Right cardiac atrium (tissue), 5 donors: Measurements from ENCODE around the gene ACTR8. TPM values are rescaled to one million over a fixed set of nuclear protein-coding genes. Genes with fewer than 3 reads are reported as not detected.
"Not testable (repeated sequence)": the region's sequence is repeated elsewhere in the genome, so short reads cannot be mapped to it uniquely, and the experiment has no call there.

Experiments
- ATAC-seq, 2 donors: fragments of 200-7000 bp; cut with Tn5 transposase; one replicate each; pipeline versions ENCODE4 v1.8.0 to v1.9.1; 2020; ENCODE audit warnings: moderate library complexity in 2 of 2, mild to moderate bottlenecking in 1 of 2
- DNase-seq, 3 donors: peaks; one replicate each; pipeline ENCODE4 v3.0.0-alpha.2; 2020
- H3K27ac ChIP-seq: one replicate; pipeline ENCODE4 v1.5.1; 2013; ENCODE audit warnings: mild to moderate bottlenecking, low read length, control low read depth, moderate library complexity
- H3K27me3 ChIP-seq: one replicate; pipeline ENCODE4 v1.6.1; 2013; ENCODE audit not compliant: control insufficient read depth, insufficient read depth
- H3K4me1 ChIP-seq: one replicate; pipeline ENCODE4 v1.6.1; 2013; ENCODE audit warnings: low read length; ENCODE audit not compliant: control insufficient read depth, insufficient read depth
- H3K4me3 ChIP-seq: one replicate; pipeline ENCODE4 v1.5.1; 2013; ENCODE audit warnings: low read length, control low read depth
- H3K9me3 ChIP-seq: one replicate; pipeline ENCODE4 v1.6.1; 2013; ENCODE audit warnings: low read length; ENCODE audit not compliant: control insufficient read depth
- WGBS: extraction: QIAGEN DNeasy Blood & Tissue Kit; methylation state at CpG from one replicate; pipeline ENCODE4 v1.1.7; 2013; 5-methylcytosine and 5-hydroxymethylcytosine counted together
- intact Hi-C, 4 donors: fragments of 100-400 bp; cut with DNase I; formaldehyde crosslinking; loops; one replicate each; pipeline versions ENCODE4 v1.11.0 to v1.14.0; 2022 to 2023
- long read RNA-seq, 4 donors: library from polyadenylated mRNA; unstranded; transcript quantifications; one replicate each; pipeline ENCODE4 v2.0.0, GENCODE V29; 2020 to 2021
- polyA plus RNA-seq: library from polyadenylated mRNA; stranded (reverse); fragments of 200-250 nt; gene quantifications from one replicate; pipeline ENCODE4 v1.2.3, GENCODE V29; 2013
- total RNA-seq, 4 donors: library from RNA; stranded (reverse); fragmentation: NEBNext Ultra II Directional; extraction: Animal tissue kit (Norgen Biotek cat#: 25700); gene quantifications; one replicate each; pipeline ENCODE4 v1.2.1, GENCODE V29; 2021
- donor health status: healthy with polysubstance abuse.
- donor health status: DM: no; HTN: yes; CAD: no.
- donor health status: DM: no; HTN: no; CAD: no.
- donor health status: DM: no; HTN: yes; CAD: no; lungs with severe emphysema.
- donor health status: DM: yes; HTN: yes; CAD: no.

ACTR8 gene, protein sequence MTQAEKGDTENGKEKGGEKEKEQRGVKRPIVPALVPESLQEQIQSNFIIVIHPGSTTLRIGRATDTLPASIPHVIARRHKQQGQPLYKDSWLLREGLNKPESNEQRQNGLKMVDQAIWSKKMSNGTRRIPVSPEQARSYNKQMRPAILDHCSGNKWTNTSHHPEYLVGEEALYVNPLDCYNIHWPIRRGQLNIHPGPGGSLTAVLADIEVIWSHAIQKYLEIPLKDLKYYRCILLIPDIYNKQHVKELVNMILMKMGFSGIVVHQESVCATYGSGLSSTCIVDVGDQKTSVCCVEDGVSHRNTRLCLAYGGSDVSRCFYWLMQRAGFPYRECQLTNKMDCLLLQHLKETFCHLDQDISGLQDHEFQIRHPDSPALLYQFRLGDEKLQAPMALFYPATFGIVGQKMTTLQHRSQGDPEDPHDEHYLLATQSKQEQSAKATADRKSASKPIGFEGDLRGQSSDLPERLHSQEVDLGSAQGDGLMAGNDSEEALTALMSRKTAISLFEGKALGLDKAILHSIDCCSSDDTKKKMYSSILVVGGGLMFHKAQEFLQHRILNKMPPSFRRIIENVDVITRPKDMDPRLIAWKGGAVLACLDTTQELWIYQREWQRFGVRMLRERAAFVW
- 10 to 100 TPM; 31.5 to 47.9 (median 36.9) TPM for total RNA-seq
- 13.4 TPM for polyA plus RNA-seq
- long read RNA-seq, donor 1, transcript ACTR8-201 (13 exons, 3,629 nt) = major isoform, 28 of 40 reads
- long read RNA-seq, donor 1, partial matches to known transcripts = 2 of 40 reads
- long read RNA-seq, donor 1, other reads (novel, unspliced or antisense) = 10 of 40 reads
- long read RNA-seq, donor 2, transcript ACTR8-201 (13 exons, 3,629 nt) = major isoform, 12 of 20 reads
- long read RNA-seq, donor 2, partial matches to known transcripts = 5 of 20 reads
- long read RNA-seq, donor 2, other reads (novel, unspliced or antisense) = 3 of 20 reads
- long read RNA-seq, donor 3, transcript ACTR8-201 (13 exons, 3,629 nt) = major isoform, 77 of 102 reads
- long read RNA-seq, donor 3, partial matches to known transcripts = 3 of 102 reads
- long read RNA-seq, donor 3, other reads (novel, unspliced or antisense) = 22 of 102 reads
- long read RNA-seq, donor 4, transcript ACTR8-201 (13 exons, 3,629 nt) = major isoform, 14 of 24 reads
- long read RNA-seq, donor 4, partial matches to known transcripts = 6 of 24 reads
- long read RNA-seq, donor 4, other reads (novel, unspliced or antisense) = 4 of 24 reads

DNA sequence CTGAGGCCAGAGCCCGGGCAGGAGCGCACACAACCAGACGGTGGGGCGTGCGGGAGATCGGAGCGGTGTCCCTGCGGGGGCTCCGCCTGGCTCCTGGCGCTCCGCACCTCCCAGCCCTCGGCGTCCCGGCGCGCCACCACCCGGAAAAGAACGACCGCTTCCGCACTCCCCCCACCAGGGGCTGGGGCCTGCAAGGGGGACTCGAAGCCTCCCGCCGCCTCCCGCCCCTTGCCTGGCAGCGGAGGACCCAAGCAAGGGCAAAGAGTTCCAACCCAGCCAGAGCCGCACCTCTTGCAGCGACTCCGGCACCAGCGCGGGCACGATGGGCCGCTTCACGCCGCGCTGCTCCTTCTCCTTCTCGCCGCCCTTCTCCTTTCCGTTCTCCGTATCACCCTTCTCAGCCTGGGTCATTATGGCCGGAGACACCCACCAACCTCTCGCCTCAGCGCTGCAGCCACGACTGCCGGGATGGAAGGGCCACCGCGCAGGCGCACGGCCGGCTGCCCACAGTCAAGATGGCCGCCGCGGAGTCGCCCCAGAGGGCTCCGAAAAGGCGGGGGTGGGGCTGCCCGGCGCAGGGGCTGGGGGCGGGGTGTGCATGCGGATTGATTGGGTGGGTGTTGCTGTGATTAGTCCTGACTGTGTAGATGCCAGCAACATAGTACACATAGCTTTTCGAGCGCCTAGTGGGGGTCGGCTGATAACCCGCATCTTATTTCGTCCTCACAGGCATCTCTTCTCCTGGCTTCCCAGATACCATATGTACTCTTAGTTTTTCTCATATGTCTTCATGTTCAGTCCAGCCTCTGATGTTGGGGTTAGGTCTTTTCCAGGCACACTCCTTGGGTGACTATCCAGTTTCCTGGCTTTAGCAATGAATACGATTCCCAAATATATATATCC, at the start of gene ACTR8:
TSS of gene ACTR8 (minus strand) at position 462 of the 903 bp plus-strand sequence. CDS start at position 411, 51 bp downstream.
- peak; percentile 88 to 96 (median 95) for DNase-seq
- Histone ChIP-seq H3K4me1 (peaks cover 7% of the 10 kb centered on the region), H3K27me3 (no peaks in the 10 kb centered on the region), H3K4me3 (peak within 1 kb of the TSS; percentile 77), H3K27ac (peak within 1 kb of the TSS; percentile 87), H3K9me3 (no peaks in the 10 kb centered on the region)
- intact Hi-C loops = no loop called here
- peak; percentile 99 for ATAC-seq
- WGBS = under 1% methylated on average over 65 of the region's 65 CpGs

DNA sequence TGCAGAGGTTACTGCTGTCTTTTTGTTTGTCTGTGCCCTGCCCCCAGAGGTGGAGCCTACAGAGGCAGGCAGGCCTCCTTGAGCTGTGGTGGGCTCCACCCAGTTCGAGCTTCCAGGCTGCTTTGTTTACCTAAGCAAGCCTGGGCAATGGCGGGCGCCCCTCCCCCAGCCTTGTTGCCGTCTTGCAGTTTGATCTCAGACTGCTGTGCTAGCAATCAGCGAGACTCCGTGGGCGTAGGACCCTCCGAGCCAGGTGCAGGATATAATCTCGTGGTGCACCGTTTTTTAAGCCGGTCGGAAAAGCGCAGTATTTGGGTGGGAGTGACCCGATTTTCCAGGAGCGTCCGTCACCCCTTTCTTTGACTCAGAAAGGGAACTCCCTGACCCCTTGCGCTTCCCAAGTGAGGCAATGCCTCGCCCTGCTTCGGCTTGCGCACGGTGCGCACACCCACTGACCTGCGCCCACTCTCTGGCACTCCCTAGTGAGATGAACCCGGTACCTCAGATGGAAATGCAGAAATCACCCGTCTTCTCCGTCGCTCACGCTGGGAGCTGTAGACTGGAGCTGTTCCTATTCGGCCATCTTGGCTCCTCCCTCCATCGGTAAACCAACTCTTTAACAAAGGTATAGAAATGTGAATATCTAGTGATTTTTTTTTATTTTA, 45.4 kb upstream of the ACTR8 start:
- ATAC-seq, H3K9me3 ChIP-seq, DNase-seq, H3K27ac ChIP-seq, H3K4me3 ChIP-seq, H3K4me1 ChIP-seq, H3K27me3 ChIP-seq, intact Hi-C loops: not testable (repeated sequence)
- 79% methylated on average over 29 of the region's 30 CpGs for WGBS

DNA sequence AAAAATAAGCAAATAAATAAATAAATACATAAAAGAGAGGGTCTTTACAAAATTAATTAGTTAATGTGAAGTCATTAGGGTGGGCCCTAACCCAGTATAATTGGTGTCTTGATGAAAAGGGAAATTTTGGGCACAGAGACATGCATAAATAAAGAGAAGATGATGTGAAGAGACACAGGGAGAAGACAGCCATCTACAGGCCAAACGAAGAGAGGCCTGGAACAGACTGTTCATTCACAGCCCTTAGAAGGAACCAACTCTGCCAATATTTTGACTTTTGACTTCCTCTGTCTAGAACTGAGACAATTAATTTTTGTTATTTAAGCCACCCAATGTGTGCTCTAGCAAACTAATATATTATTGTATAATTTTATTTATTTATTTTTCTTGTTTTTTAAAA, 39.3 kb upstream of the ACTR8 start:
- ATAC-seq = no peak
- Histone ChIP-seq H3K9me3 (no peaks in the 10 kb centered on the region), H3K27ac (no peak overlapping the region), H3K4me3 (no peak overlapping the region), H3K27me3 (no peaks in the 10 kb centered on the region), H3K4me1 (no peaks in the 10 kb centered on the region)
- 33% methylated on average over 1 of the region's 1 CpG for WGBS
- DNase-seq = no peak
- intact Hi-C loops = no loop called here

DNA sequence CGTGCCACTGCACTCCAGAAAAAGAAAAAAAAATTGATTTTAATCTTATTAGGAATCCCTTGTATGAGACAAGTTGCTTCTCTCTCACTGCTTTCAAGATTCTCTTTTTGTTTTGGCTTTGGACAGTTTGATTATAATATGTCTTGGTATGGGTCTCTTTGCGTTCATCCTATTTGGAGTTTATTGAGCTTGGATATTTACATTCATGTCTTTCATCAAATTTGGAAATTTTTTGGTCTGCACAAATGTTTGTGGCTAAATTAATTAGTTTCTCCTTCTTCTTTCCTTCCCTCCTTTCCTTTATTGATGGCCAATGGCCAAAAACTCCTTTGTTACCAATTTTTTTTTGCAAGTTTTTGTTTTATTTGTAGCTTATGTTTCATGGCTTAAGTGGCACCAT, 37.8 kb upstream of the ACTR8 start:
- no peaks in the 10 kb centered on the region for H3K9me3 ChIP-seq
- WGBS = 94% methylated on average over 2 of the region's 2 CpGs
- H3K27me3 ChIP-seq = no peaks in the 10 kb centered on the region
- no peaks in the 10 kb centered on the region for H3K4me1 ChIP-seq
- ATAC-seq (no peak), DNase-seq (no peak)
- H3K4me3 ChIP-seq = no peak overlapping the region
- intact Hi-C loops = no loop called here
- H3K27ac ChIP-seq = no peak overlapping the region

DNA sequence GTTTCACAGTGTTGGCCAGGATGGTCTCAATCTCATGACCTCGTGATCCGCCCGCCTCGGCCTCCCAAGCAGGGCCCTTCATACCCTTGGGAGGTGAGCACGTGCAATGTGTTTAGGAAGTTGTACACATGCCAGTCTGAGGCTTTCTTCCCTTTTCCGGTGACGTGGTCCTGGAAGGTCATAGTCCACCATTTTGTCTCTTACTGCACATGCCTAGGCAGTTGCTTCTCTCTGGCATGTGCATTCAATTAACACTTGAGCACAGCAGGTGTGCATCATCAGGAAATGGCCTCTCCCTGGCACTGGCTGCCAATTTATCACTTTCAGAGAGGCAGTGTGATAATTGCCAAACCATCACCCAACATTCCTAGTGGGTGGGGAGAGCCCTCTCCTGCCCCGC, 31.4 kb upstream of the ACTR8 start:
- intact Hi-C loops = no loop called here

DNA sequence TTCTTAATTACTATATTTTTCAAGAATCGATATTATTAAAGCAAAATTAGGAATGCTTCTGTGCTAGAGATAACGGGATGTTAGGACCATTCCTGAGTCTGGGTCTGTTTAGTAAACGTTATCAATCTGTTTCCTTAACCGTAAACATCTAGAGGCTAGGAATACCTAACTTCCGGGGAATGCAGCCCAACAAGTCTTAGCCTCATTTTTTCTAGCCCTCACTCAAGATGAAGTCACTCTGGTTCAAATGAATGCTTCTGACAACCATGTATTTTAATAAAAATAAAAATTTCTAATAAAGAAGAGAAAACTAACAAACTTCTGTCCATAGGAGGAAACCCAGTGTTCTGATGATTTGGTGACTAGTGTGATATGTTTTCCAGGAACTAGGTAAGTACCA, 20.8 kb upstream of the ACTR8 start:
- intact Hi-C loops = no loop called here
- WGBS = 70% methylated on average over 5 of the region's 5 CpGs
- ATAC-seq (no peak), DNase-seq (no peak)
- no peak overlapping the region for H3K4me3 ChIP-seq
- no peaks in the 10 kb centered on the region for H3K9me3 ChIP-seq
- H3K27me3 ChIP-seq = no peaks in the 10 kb centered on the region
- H3K4me1 ChIP-seq = no peaks in the 10 kb centered on the region
- H3K27ac ChIP-seq = no peak overlapping the region

More for the DNA sequence above, 31.4 kb upstream of the ACTR8 start:
- H3K27ac ChIP-seq = no peak overlapping the region
- H3K4me1 ChIP-seq = no peaks in the 10 kb centered on the region
- ATAC-seq (no peak), DNase-seq (no peak)
- no peaks in the 10 kb centered on the region for H3K27me3 ChIP-seq
- no peak overlapping the region for H3K4me3 ChIP-seq
- H3K9me3 ChIP-seq = no peaks in the 10 kb centered on the region
- 83% methylated on average over 8 of the region's 8 CpGs for WGBS

DNA sequence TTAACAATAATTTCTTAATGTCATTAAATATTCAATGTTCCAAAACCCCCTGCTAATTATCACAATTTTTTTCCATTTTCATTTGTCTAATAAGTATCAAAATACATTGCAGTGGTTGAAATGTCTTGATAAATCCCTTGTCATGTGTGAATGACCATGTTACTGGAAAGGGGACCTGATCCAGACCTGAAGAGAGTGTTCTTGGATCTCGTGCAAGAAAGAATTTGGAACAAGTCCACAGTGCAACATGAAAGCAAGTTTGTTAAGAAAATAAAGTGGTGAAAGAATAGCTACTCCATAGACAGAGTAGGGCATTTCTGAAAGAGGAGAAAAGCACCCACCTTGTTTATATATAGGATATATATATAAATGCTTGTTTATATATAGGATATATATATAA, 20.1 kb upstream of the ACTR8 start:
- Histone ChIP-seq H3K9me3 (no peaks in the 10 kb centered on the region), H3K27me3 (no peaks in the 10 kb centered on the region), H3K4me3 (no peak overlapping the region), H3K4me1 (no peaks in the 10 kb centered on the region), H3K27ac (no peak overlapping the region)
- 16% methylated on average over 1 of the region's 1 CpG for WGBS
- ATAC-seq (no peak), DNase-seq (no peak)
- intact Hi-C loops = no loop called here

DNA sequence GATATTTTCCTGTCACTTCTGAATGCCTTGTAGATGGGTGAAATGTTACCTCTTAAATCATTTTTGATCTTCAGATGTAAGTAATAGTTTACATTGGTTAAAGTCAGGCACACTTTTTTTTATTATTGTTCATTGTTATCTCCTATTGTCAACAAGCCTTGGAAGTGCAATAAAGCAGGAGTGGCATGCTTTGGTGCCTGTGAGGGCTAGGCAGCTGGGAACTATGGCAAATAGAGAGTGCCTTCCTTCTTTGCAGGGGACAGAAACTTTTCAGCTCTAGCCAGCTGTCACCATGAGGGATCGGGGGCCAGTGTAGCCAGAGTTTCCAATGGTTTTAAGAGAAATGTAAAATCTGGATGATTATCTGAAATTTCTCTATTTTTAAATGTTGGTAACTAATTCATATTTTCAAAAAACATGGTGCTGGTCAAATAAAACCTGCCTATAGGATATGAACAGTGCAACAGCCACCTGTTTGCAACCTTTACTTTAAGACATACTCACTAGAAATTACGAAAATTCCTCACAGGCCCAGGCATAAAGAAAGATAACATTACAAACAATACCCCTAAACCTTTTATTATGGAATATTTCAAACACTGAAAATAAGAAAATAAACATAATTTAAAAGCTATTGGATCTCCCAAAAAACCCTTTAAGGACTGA, 18.8 kb upstream of the ACTR8 start:
- H3K27ac ChIP-seq = no peak overlapping the region
- no peaks in the 10 kb centered on the region for H3K27me3 ChIP-seq
- DNase-seq (no peak), ATAC-seq (no peak)
- no peaks in the 10 kb centered on the region for H3K4me1 ChIP-seq
- H3K4me3 ChIP-seq = no peak overlapping the region
- WGBS = 72% methylated on average over 2 of the region's 2 CpGs
- no peaks in the 10 kb centered on the region for H3K9me3 ChIP-seq
- intact Hi-C loops = no loop called here

DNA sequence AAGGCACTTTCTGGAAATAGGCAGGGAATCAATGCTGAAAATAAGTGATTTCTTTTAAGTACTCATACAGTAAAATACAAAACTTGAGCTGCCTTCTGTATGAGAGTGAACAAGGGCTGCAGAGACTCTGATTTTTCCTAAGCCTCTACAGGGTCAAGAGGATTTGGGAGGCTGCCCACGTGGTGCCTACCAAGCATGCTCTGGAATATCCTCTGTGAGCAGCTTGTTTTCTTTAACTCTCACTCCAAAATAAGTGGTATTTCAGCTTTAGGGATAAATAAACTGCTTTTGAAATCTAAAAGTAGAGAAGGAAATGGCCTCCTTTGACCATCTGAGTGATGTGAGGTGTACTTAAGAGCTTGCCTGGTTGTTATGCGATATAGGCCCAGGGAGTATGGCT, 17.8 kb upstream of the ACTR8 start:
- intact Hi-C loops = no loop called here
- no peaks in the 10 kb centered on the region for H3K27me3 ChIP-seq
- no peaks in the 10 kb centered on the region for H3K4me1 ChIP-seq
- H3K27ac ChIP-seq = no peak overlapping the region
- no peaks in the 10 kb centered on the region for H3K9me3 ChIP-seq
- ATAC-seq (no peak), DNase-seq (no peak)
- WGBS = 52% methylated on average over 2 of the region's 2 CpGs
- no peak overlapping the region for H3K4me3 ChIP-seq
